ENCODE data around the gene ADGRV1.

DNA sequence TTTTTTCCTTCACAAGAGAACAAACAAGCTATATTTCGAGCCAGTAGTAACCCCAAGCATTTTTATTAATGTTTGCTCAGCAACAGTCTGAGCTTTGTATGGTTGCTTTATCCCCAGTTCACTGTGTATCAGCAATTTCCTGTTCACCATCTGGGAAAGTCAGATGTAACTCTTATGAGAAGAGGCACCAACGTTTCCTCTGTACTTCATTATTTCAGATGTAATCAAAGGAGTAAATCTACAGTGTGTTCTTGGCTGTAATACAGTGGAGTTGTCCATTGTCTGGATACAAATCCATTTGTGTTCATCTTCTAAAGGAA lies 484.3 kb downstream of the ADGRV1 start:
- TF ChIP-seq, protein P1, sequence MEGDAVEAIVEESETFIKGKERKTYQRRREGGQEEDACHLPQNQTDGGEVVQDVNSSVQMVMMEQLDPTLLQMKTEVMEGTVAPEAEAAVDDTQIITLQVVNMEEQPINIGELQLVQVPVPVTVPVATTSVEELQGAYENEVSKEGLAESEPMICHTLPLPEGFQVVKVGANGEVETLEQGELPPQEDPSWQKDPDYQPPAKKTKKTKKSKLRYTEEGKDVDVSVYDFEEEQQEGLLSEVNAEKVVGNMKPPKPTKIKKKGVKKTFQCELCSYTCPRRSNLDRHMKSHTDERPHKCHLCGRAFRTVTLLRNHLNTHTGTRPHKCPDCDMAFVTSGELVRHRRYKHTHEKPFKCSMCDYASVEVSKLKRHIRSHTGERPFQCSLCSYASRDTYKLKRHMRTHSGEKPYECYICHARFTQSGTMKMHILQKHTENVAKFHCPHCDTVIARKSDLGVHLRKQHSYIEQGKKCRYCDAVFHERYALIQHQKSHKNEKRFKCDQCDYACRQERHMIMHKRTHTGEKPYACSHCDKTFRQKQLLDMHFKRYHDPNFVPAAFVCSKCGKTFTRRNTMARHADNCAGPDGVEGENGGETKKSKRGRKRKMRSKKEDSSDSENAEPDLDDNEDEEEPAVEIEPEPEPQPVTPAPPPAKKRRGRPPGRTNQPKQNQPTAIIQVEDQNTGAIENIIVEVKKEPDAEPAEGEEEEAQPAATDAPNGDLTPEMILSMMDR (IDR thresholded peaks at IDR 0.05): no peak
- no peak for TF ChIP-seq POLR2A (IDR thresholded peaks at IDR 0.05)
